HG03520 (cell line): ENCODE results near the gene SYDE2.
"Not testable (repeated sequence)": the region's sequence is repeated elsewhere in the genome, so short reads cannot be mapped to it uniquely, and the experiment has no call there.

Experiments
- ATAC-seq: cut with Tn5 transposase; IDR thresholded peaks from one replicate; pipeline ENCODE4 v1.9.1; 2021; ENCODE audit warnings: mild to moderate bottlenecking, moderate library complexity; ENCODE audit not compliant: unreplicated experiment

The SYDE2 gene

GRCh38 chr1:85200463-85201339 is at the start of gene SYDE2:
Gene SYDE2 (minus strand): TSS chr1:85201016. CDS start chr1:85200996, 20 bp downstream.
- peak; percentile 77 for ATAC-seq

- not testable (repeated sequence) for ATAC-seq
Observed at GRCh38 chr1:85249042-85249441, 48.2 kb upstream of the SYDE2 start.

GRCh38 chr1:85245891-85246290 is 45.1 kb upstream of the SYDE2 start:
- ATAC-seq: no peak

- no peak for ATAC-seq
Observed at GRCh38 chr1:85245456-85245855, 44.6 kb upstream of the SYDE2 start.

- no peak for ATAC-seq
Observed at GRCh38 chr1:85244271-85245061, 43.6 kb upstream of the SYDE2 start.

GRCh38 chr1:85243372-85243771 is 42.6 kb upstream of the SYDE2 start:
- no peak for ATAC-seq

- ATAC-seq: no peak
Observed at GRCh38 chr1:85240643-85241042, 39.8 kb upstream of the SYDE2 start.

- no peak for ATAC-seq
Observed at GRCh38 chr1:85240174-85240601, 39.4 kb upstream of the SYDE2 start.

GRCh38 chr1:85237613-85238012 is 36.8 kb upstream of the SYDE2 start:
- no peak for ATAC-seq

- no peak for ATAC-seq
Observed at GRCh38 chr1:85230305-85230977, 29.6 kb upstream of the SYDE2 start.

- ATAC-seq: no peak
Observed at GRCh38 chr1:85229574-85230097, 28.8 kb upstream of the SYDE2 start.

- no peak for ATAC-seq
Observed at GRCh38 chr1:85228972-85229371, 28.2 kb upstream of the SYDE2 start.

- ATAC-seq: no peak
Observed at GRCh38 chr1:85225624-85226380, 25.0 kb upstream of the SYDE2 start.

GRCh38 chr1:85224734-85225623 is 24.2 kb upstream of the SYDE2 start:
- no peak for ATAC-seq

GRCh38 chr1:85224295-85224694 is 23.5 kb upstream of the SYDE2 start:
- no peak for ATAC-seq

- ATAC-seq: no peak
Observed at GRCh38 chr1:85223334-85223733, 22.5 kb upstream of the SYDE2 start.

- ATAC-seq: no peak
Observed at GRCh38 chr1:85220756-85221201, 20.0 kb upstream of the SYDE2 start.

- ATAC-seq: no peak
Observed at GRCh38 chr1:85219853-85220610, 19.2 kb upstream of the SYDE2 start.

GRCh38 chr1:85216697-85217096 is 15.9 kb upstream of the SYDE2 start:
- ATAC-seq: no peak
